Measurements from ENCODE around the gene FBXL19.

The FBXL19 gene

GRCh38 chr16:30982548-30983288 is 59.3 kb downstream of the FBXL19 start:
- H3K36me3 ChIP-seq (ENCODE audit: control insufficient read depth in 2 of 2, insufficient read depth in 1 of 2, low read length in 2 of 2), result peaks cover 0 to 90% of the 10 kb centered on the region in 2 experiments; a peak in 2 of 3 replicates
- no peak overlapping the region for H3K4me3 ChIP-seq (ENCODE audit: low read depth, low read length)
- no peak overlapping the region for H3K27ac ChIP-seq (ENCODE audit: extremely low read depth, low read depth, low read length)
- TF ChIP-seq SCRT1 (tag by site-specific recombination; IDR thresholded peaks at IDR 0.05; ENCODE audit: borderline replicate concordance) (peak; percentile 65), ZNF335 (tag by site-specific recombination; conservative IDR thresholded peaks at IDR 0.05) (no peak), ZBTB21 (tag by site-specific recombination; IDR thresholded peaks at IDR 0.05) (no peak), GLIS2 (tag by site-specific recombination; IDR thresholded peaks at IDR 0.05) (peak; percentile 16; the same call in 1 of the 2 replicates), KLF1 (tag by site-specific recombination; IDR thresholded peaks at IDR 0.05) (peak; percentile 78), ZBTB26 (tag by site-specific recombination; optimal IDR thresholded peaks at IDR 0.05) (no peak), ZSCAN4 (tag by site-specific recombination; IDR thresholded peaks at IDR 0.05) (no peak), KLF17 (tag by site-specific recombination; IDR thresholded peaks at IDR 0.05) (peak; percentile 55; the same call in 1 of the 2 replicates), SCRT2 (tag by site-specific recombination; IDR thresholded peaks at IDR 0.05) (peak; percentile 93), ZBTB6 (tag by site-specific recombination; IDR thresholded peaks at IDR 0.05) (no peak), ZSCAN30 (tag by site-specific recombination; IDR thresholded peaks at IDR 0.05) (no peak), ZNF776 (tag by site-specific recombination; IDR thresholded peaks at IDR 0.05; ENCODE audit: borderline replicate concordance) (no peak)
- TF ChIP-seq, protein P1, sequence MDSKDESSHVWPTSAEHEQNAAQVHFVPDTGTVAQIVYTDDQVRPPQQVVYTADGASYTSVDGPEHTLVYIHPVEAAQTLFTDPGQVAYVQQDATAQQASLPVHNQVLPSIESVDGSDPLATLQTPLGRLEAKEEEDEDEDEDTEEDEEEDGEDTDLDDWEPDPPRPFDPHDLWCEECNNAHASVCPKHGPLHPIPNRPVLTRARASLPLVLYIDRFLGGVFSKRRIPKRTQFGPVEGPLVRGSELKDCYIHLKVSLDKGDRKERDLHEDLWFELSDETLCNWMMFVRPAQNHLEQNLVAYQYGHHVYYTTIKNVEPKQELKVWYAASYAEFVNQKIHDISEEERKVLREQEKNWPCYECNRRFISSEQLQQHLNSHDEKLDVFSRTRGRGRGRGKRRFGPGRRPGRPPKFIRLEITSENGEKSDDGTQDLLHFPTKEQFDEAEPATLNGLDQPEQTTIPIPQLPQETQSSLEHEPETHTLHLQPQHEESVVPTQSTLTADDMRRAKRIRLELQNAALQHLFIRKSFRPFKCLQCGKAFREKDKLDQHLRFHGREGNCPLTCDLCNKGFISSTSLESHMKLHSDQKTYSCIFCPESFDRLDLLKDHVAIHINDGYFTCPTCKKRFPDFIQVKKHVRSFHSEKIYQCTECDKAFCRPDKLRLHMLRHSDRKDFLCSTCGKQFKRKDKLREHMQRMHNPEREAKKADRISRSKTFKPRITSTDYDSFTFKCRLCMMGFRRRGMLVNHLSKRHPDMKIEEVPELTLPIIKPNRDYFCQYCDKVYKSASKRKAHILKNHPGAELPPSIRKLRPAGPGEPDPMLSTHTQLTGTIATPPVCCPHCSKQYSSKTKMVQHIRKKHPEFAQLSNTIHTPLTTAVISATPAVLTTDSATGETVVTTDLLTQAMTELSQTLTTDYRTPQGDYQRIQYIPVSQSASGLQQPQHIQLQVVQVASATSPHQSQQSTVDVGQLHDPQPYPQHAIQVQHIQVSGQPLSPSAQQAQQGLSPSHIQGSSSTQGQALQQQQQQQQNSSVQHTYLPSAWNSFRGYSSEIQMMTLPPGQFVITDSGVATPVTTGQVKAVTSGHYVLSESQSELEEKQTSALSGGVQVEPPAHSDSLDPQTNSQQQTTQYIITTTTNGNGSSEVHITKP (tag by site-specific recombination; IDR thresholded peaks at IDR 0.05), result no peak
- CTCF ChIA-PET, result interaction anchor here (0.5 to 4.2 kb wide), 18 partner anchors 15 to 1167 kb away, joined by 3 to 25 read pairs (median 4); partner anchors contain the start of genes PAGR1 and STX4
- no peaks in the 10 kb centered on the region for H3K4me1 ChIP-seq (ENCODE audit: control insufficient read depth, insufficient read depth, low read length)
- POLR2A ChIA-PET, result interaction anchor here (0.6 to 2.9 kb wide), 12 partner anchors 9 to 1167 kb away, joined by 3 to 13 read pairs (median 4); partner anchors contain the start of genes KAT8, PAGR1, STX4 and ZNF646
- no peaks in the 10 kb centered on the region for H3K9me3 ChIP-seq (ENCODE audit: control insufficient read depth, insufficient read depth, low read depth, low read length)

- ChIA-PET POLR2A (interaction anchor here (0.6 to 2.9 kb wide), 12 partner anchors 10 to 1168 kb away, joined by 3 to 13 read pairs (median 4); partner anchors contain the start of genes KAT8, PAGR1, ZNF646 and ZNF668), CTCF (interaction anchor here (0.6 to 4.2 kb wide), 25 partner anchors 11 to 1168 kb away, joined by 3 to 25 read pairs (median 4); partner anchors contain the start of genes ARMC5, PAGR1, STX4 and TLCD3B)
- no peak overlapping the region for H3K27ac ChIP-seq (ENCODE audit: extremely low read depth, low read depth, low read length)
- TF ChIP-seq KLF17 (tag by site-specific recombination; IDR thresholded peaks at IDR 0.05), result no peak
- TF ChIP-seq SCRT2 (tag by site-specific recombination; IDR thresholded peaks at IDR 0.05), result 0 out of 2 replicates have a peak, but pooled peaks have one; percentile 38
- no peak for TF ChIP-seq ZNF747 (tag by site-specific recombination; IDR thresholded peaks at IDR 0.05)
- TF ChIP-seq, protein P2, sequence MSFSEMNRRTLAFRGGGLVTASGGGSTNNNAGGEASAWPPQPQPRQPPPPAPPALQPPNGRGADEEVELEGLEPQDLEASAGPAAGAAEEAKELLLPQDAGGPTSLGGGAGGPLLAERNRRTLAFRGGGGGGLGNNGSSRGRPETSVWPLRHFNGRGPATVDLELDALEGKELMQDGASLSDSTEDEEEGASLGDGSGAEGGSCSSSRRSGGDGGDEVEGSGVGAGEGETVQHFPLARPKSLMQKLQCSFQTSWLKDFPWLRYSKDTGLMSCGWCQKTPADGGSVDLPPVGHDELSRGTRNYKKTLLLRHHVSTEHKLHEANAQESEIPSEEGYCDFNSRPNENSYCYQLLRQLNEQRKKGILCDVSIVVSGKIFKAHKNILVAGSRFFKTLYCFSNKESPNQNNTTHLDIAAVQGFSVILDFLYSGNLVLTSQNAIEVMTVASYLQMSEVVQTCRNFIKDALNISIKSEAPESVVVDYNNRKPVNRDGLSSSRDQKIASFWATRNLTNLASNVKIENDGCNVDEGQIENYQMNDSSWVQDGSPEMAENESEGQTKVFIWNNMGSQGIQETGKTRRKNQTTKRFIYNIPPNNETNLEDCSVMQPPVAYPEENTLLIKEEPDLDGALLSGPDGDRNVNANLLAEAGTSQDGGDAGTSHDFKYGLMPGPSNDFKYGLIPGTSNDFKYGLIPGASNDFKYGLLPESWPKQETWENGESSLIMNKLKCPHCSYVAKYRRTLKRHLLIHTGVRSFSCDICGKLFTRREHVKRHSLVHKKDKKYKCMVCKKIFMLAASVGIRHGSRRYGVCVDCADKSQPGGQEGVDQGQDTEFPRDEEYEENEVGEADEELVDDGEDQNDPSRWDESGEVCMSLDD (tag by site-specific recombination; IDR thresholded peaks at IDR 0.05), result no peak
- peak; percentile 44 for TF ChIP-seq GLIS1 (tag by site-specific recombination; IDR thresholded peaks at IDR 0.05)
- no peak for TF ChIP-seq TRIM28 (IDR thresholded peaks at IDR 0.05; ENCODE audit: borderline replicate concordance, low read length)
- TF ChIP-seq ZBTB6 (tag by site-specific recombination; IDR thresholded peaks at IDR 0.05), result peak; percentile 26; the same call in 1 of the 2 replicates
Measured at GRCh38 chr16:30983289-30983889, 60.0 kb downstream of the FBXL19 start.

More at GRCh38 chr16:30983289-30983889, 60.0 kb downstream of the FBXL19 start:
- Histone ChIP-seq H3K4me3 (ENCODE audit: low read depth, low read length) (no peak overlapping the region), H3K4me1 (ENCODE audit: control insufficient read depth, insufficient read depth, low read length) (no peaks in the 10 kb centered on the region), H3K36me3 (ENCODE audit: control insufficient read depth in 2 of 2, insufficient read depth in 1 of 2, low read length in 2 of 2) (peaks cover 0 to 87% of the 10 kb centered on the region in 2 experiments; a peak in 2 of 3 replicates), H3K9me3 (ENCODE audit: control insufficient read depth, insufficient read depth, low read depth, low read length) (no peaks in the 10 kb centered on the region)
